IMR-90 (cell line): ENCODE results near the gene NPEPL1. TPM values are rescaled to one million over a fixed set of nuclear protein-coding genes. Genes with fewer than 3 reads are reported as not detected.

Experiments used
- ATAC-seq: fragments of 200-7000 bp; cut with Tn5 transposase; 2 replicates; pipeline ENCODE4 v1.9.1; 2020; ENCODE audit warnings: low read depth, mild to moderate bottlenecking, moderate library complexity
- BruUV-seq: library from RNA; stranded (reverse); fragments of 400-500 nt; replicated peaks from 2 replicates; lab custom pipeline; 2021; lab: Mats Ljungman, UMichigan
- CTCF ChIA-PET: fragments of 300-600 bp; formaldehyde crosslinking; extraction: SDS; loops from one replicate; lab custom pipeline; 2021; ENCODE audit warnings: antibody characterized with exemption; lab: Yijun Ruan, JAX
- POLR2A ChIA-PET: fragments of 300-600 bp; sonication (Branson Sonifier 250); formaldehyde crosslinking; loops from one replicate; lab custom pipeline; 2022; ENCODE audit warnings: antibody characterized with exemption; ENCODE audit not compliant: unreplicated experiment; lab: Charles Lee
- DNase-seq: peaks from one replicate; pipeline ENCODE4 v3.0.0; 2013
- H2AFZ ChIP-seq: replicated peaks from 2 replicates; pipeline ENCODE3; 2013; ENCODE audit warnings: low read length, mild to moderate bottlenecking; ENCODE audit not compliant: poor library complexity
- H2AK5ac ChIP-seq: 2 replicates; pipeline ENCODE4 v1.6.1; 2013; ENCODE audit warnings: low read depth, low read length, inconsistent platforms
- H2AK9ac ChIP-seq: replicated peaks from 2 replicates; pipeline ENCODE3; 2013; ENCODE audit warnings: mild to moderate bottlenecking, low read depth, low read length, moderate library complexity; ENCODE audit not compliant: poor library complexity
- H2BK120ac ChIP-seq: 2 replicates; pipeline ENCODE4 v1.6.1; 2013; ENCODE audit warnings: low read depth, low read length, inconsistent platforms
- H2BK15ac ChIP-seq: 3 replicates; pipeline ENCODE4 v1.6.1; 2013; ENCODE audit warnings: low read depth, low read length, inconsistent platforms
- H2BK20ac ChIP-seq: 2 replicates; pipeline ENCODE4 v1.6.1; 2013; ENCODE audit warnings: low read depth, mild to moderate bottlenecking, inconsistent platforms, low read length, moderate library complexity
- H2BK5ac ChIP-seq: 2 replicates; pipeline ENCODE4 v1.6.1; 2013; ENCODE audit warnings: mild to moderate bottlenecking, low read depth, low read length, inconsistent platforms; ENCODE audit not compliant: poor library complexity, severe bottlenecking
- H3K14ac ChIP-seq: replicated peaks from 2 replicates; pipeline ENCODE4 v1.6.1; 2013; ENCODE audit warnings: low read depth, low read length, inconsistent platforms
- H3K18ac ChIP-seq: 2 replicates; pipeline ENCODE4 v1.6.1; 2013; ENCODE audit warnings: low read depth, low read length, control low read depth
- H3K23ac ChIP-seq: 2 replicates; pipeline ENCODE4 v1.6.1; 2013; ENCODE audit warnings: low read depth, low read length, inconsistent platforms
- H3K27ac ChIP-seq: 2 replicates; pipeline ENCODE4 v1.5.1; 2013; ENCODE audit warnings: mild to moderate bottlenecking, control low read depth, low read length; ENCODE audit not compliant: insufficient read depth
- H3K27me3 ChIP-seq: 2 replicates; pipeline ENCODE4 v1.6.1; 2013; ENCODE audit warnings: low read length; ENCODE audit not compliant: control insufficient read depth, insufficient read depth
- H3K36me3 ChIP-seq: 2 replicates; pipeline ENCODE4 v1.6.1; 2013; ENCODE audit warnings: low read length, mixed read lengths; ENCODE audit not compliant: control insufficient read depth, insufficient read depth
- H3K4ac ChIP-seq: 2 replicates; pipeline ENCODE4 v1.6.1; 2013; ENCODE audit warnings: low read depth, low read length, inconsistent platforms
- H3K4me1 ChIP-seq: 2 replicates; pipeline ENCODE4 v1.6.1; 2013; ENCODE audit warnings: low read length, mixed read lengths; ENCODE audit not compliant: control insufficient read depth, insufficient read depth
- H3K4me2 ChIP-seq: 2 replicates; pipeline ENCODE4 v1.6.1; 2013; ENCODE audit warnings: low read depth, mild to moderate bottlenecking, control low read depth, low read length, moderate library complexity
- H3K4me3 ChIP-seq: 2 replicates; pipeline ENCODE4 v1.5.1; 2013; ENCODE audit warnings: low read depth, mild to moderate bottlenecking, control low read depth, low read length, moderate library complexity; ENCODE audit not compliant: insufficient read depth
- H3K56ac ChIP-seq: 2 replicates; pipeline ENCODE4 v1.6.1; 2013; ENCODE audit warnings: low read length, inconsistent platforms; ENCODE audit not compliant: insufficient read depth; ENCODE audit errors: extremely low read depth
- H3K79me1 ChIP-seq, 2 experiments: 2 replicates each; pipeline ENCODE4 v1.6.1; 2013; ENCODE audit warnings: low read length in 2 of 2, inconsistent platforms in 1 of 2, low read depth in 1 of 2
- H3K9ac ChIP-seq: 2 replicates; pipeline ENCODE4 v1.6.1; 2013; ENCODE audit warnings: low read depth, low read length, control low read depth
- H3K9me1 ChIP-seq: 2 replicates; pipeline ENCODE4 v1.6.1; 2013; ENCODE audit warnings: low read length, inconsistent platforms; ENCODE audit not compliant: insufficient read depth
- H3K9me3 ChIP-seq: 2 replicates; pipeline ENCODE4 v1.6.1; 2013; ENCODE audit warnings: low read length; ENCODE audit not compliant: control insufficient read depth, insufficient read depth
- H4K20me1 ChIP-seq: 2 replicates; pipeline ENCODE4 v1.6.1; 2013; ENCODE audit warnings: low read length, inconsistent platforms; ENCODE audit not compliant: insufficient read depth
- H4K5ac ChIP-seq: 2 replicates; pipeline ENCODE4 v1.6.1; 2013; ENCODE audit warnings: mild to moderate bottlenecking, low read depth, low read length, control low read depth
- H4K8ac ChIP-seq, 2 experiments: 2 replicates each; pipeline ENCODE4 v1.6.1; 2013; ENCODE audit warnings: low read depth in 2 of 2, low read length in 2 of 2, control low read depth in 1 of 2, inconsistent platforms in 1 of 2
- H4K91ac ChIP-seq: 2 replicates; pipeline ENCODE4 v1.6.1; 2013; ENCODE audit warnings: low read depth, low read length, inconsistent platforms; ENCODE audit not compliant: insufficient read depth
- BHLHE40 ChIP-seq: fragments of 150-350 bp; IDR thresholded peaks from 2 replicates; pipeline ENCODE4 v1.6.1; 2016; ENCODE audit warnings: mild to moderate bottlenecking, low read depth, low read length
- CEBPB ChIP-seq: IDR thresholded peaks from 2 replicates; pipeline ENCODE4 v1.6.1; 2012; ENCODE audit warnings: low read depth, low read length, improper control_type of control experiment
- CHD1 ChIP-seq: IDR thresholded peaks from 2 replicates; pipeline ENCODE4 v1.6.1; 2012; ENCODE audit warnings: low read depth, low read length, improper control_type of control experiment
- CTCF ChIP-seq: conservative IDR thresholded peaks from 2 replicates; pipeline ENCODE4 v1.5.1; 2012; ENCODE audit warnings: mild to moderate bottlenecking, low read depth, low read length, improper control_type of control experiment
- ELK1 ChIP-seq: fragments of 150-350 bp; IDR thresholded peaks from 2 replicates; pipeline ENCODE4 v1.6.1; 2016; ENCODE audit warnings: low read depth, mild to moderate bottlenecking, low read length, moderate library complexity, borderline replicate concordance
- FOS ChIP-seq: fragments of 150-350 bp; IDR thresholded peaks from 2 replicates; pipeline ENCODE4 v1.6.1; 2016; ENCODE audit warnings: low read depth, low read length
- MAFK ChIP-seq: IDR thresholded peaks from 2 replicates; pipeline ENCODE4 v1.6.1; 2012; ENCODE audit warnings: low read depth, low read length, improper control_type of control experiment
- MAZ ChIP-seq: IDR thresholded peaks from 2 replicates; pipeline ENCODE4 v1.6.1; 2012; ENCODE audit warnings: low read depth, mild to moderate bottlenecking, low read length, improper control_type of control experiment, moderate library complexity, borderline replicate concordance
- MXI1 ChIP-seq: IDR thresholded peaks from 2 replicates; pipeline ENCODE4 v1.6.1; 2012; ENCODE audit warnings: low read depth, mild to moderate bottlenecking, low read length, moderate library complexity, borderline replicate concordance
- NFE2L2 ChIP-seq: fragments of 150-350 bp; IDR thresholded peaks from 2 replicates; pipeline ENCODE4 v1.6.1; 2016; ENCODE audit warnings: low read depth, mild to moderate bottlenecking, low read length
- POLR2A ChIP-seq: IDR thresholded peaks from 2 replicates; pipeline ENCODE4 v1.6.1; 2012; ENCODE audit warnings: mild to moderate bottlenecking, low read depth, low read length
- RAD21 ChIP-seq: IDR thresholded peaks from 2 replicates; pipeline ENCODE4 v1.6.1; 2012; ENCODE audit warnings: low read length, improper control_type of control experiment
- RCOR1 ChIP-seq: IDR thresholded peaks from 2 replicates; pipeline ENCODE4 v1.6.1; 2012; ENCODE audit warnings: mild to moderate bottlenecking, low read length, improper control_type of control experiment; ENCODE audit not compliant: insufficient replicate concordance
- RFX5 ChIP-seq: IDR thresholded peaks from 2 replicates; pipeline ENCODE4 v1.8.0; 2012; ENCODE audit warnings: low read depth, mild to moderate bottlenecking, low read length, moderate library complexity
- SMC3 ChIP-seq: fragments of 150-350 bp; IDR thresholded peaks from 2 replicates; pipeline ENCODE4 v1.6.1; 2016; ENCODE audit warnings: low read depth, mild to moderate bottlenecking, antibody characterized with exemption, low read length, moderate library complexity
- USF2 ChIP-seq: fragments of 150-350 bp; IDR thresholded peaks from 2 replicates; pipeline ENCODE4 v1.6.1; 2017; ENCODE audit warnings: mild to moderate bottlenecking, antibody characterized with exemption, low read length, low read depth
- WGBS, 2 experiments: methylation state at CpG; one replicate each; pipeline versions ENCODE4 v1.1.5 to v1.1.7; 2013; ENCODE audit warnings: missing lambda C conversion rate in 2 of 2; ENCODE audit not compliant: insufficient read length in 1 of 2; ENCODE audit errors: extremely low coverage in 2 of 2; 5-methylcytosine and 5-hydroxymethylcytosine counted together
- dilution Hi-C: fragments of 300-500 bp; cut with HindIII; formaldehyde crosslinking; loops from one replicate; pipeline ENCODE4 v1.14.3; 2018; ENCODE audit warnings: low sequenced_read_pairs; ENCODE audit not compliant: unreplicated experiment
- in situ Hi-C: fragments of 300-500 bp; cut with MboI; formaldehyde crosslinking; loops from 3 replicates; pipeline ENCODE4 v1.14.3; 2019; ENCODE audit warnings: low sequenced_read_pairs, inconsistent platforms, mixed read lengths
- intact Hi-C: fragments of 100-400 bp; cut with micrococcal nuclease; formaldehyde crosslinking; loops from 2 replicates; pipeline ENCODE4 v1.10.0; 2022
- polyA plus RNA-seq, 3 experiments: library from polyadenylated mRNA; depleted of rRNA; stranded (reverse); fragments of >200 nt; gene quantifications; 2 replicates each; pipeline ENCODE4 v1.2.3, GENCODE V29; 2012; ENCODE audit warnings: low replicate concordance in 1 of 3
- total RNA-seq: library from RNA; depleted of rRNA; stranded (reverse); fragments of >200 nt; gene quantifications from 2 replicates; pipeline ENCODE4 v1.2.3, GENCODE V29; 2012

NPEPL1 gene
- total and polyA plus RNA-seq, 2 of the 4 experiments (the other 2 are of a cell fraction), result 6.3 to 10.4 TPM

GRCh38 chr20:58645412-58645968 lies 47.1 kb upstream of the NPEPL1 start:
- POLR2A ChIA-PET, result no interaction called here
- no peak overlapping the region for H4K8ac ChIP-seq
- no peak overlapping the region for H2BK120ac ChIP-seq
- no peak overlapping the region for H3K27ac ChIP-seq
- H3K4me1 ChIP-seq, result peaks cover 10% of the 10 kb centered on the region
- no peak overlapping the region for H2BK5ac ChIP-seq
- dilution Hi-C loops, result no loop called here
- H3K4ac ChIP-seq, result no peak overlapping the region
- no TSS peak for BruUV-seq
- in situ Hi-C loops, result no loop called here
- H4K20me1 ChIP-seq, result no peaks in the 10 kb centered on the region
- peak overlapping the region; percentile 3 for H2AK9ac ChIP-seq
- no peak overlapping the region for H4K5ac ChIP-seq
- no peak overlapping the region for H2AFZ ChIP-seq
- peak overlapping the region; percentile 7; the same call in 1 of the 2 replicates for H2AK5ac ChIP-seq
- H2BK15ac ChIP-seq, result no peak overlapping the region
- ATAC-seq, result no peak
- 100% methylated on average over 3 of the region's 5 CpGs; no CpG with 5 or more reads in 1 of the 2 experiments for WGBS, 2 experiments
- H3K18ac ChIP-seq, result no peak overlapping the region
- H4K91ac ChIP-seq, result no peak overlapping the region
- no peak overlapping the region for H3K4me2 ChIP-seq
- H3K9ac ChIP-seq, result no peak overlapping the region
- H2BK20ac ChIP-seq, result no peak overlapping the region
- no peak for TF ChIP-seq NFE2L2
- TF ChIP-seq MXI1, result no peak
- TF ChIP-seq RFX5, result no peak
- no peak for TF ChIP-seq SMC3
- TF ChIP-seq BHLHE40, result no peak
- TF ChIP-seq USF2, result no peak
- no peak for TF ChIP-seq MAFK
- TF ChIP-seq FOS, result no peak
- TF ChIP-seq CEBPB, result no peak
- no peak for TF ChIP-seq CHD1
- no peak for TF ChIP-seq RCOR1
- TF ChIP-seq MAZ, result no peak
- TF ChIP-seq CTCF, result no peak
- TF ChIP-seq RAD21, result no peak
- TF ChIP-seq POLR2A, result no peak
- TF ChIP-seq ELK1, result no peak
- H3K14ac ChIP-seq, result no peak overlapping the region
- H3K23ac ChIP-seq, result no peak overlapping the region
- H3K4me3 ChIP-seq, result no peak overlapping the region
- no peaks in the 10 kb centered on the region for H3K9me1 ChIP-seq
- H3K9me3 ChIP-seq, result no peaks in the 10 kb centered on the region
- no peaks in the 10 kb centered on the region for H3K79me1 ChIP-seq
- CTCF ChIA-PET, result interaction anchor here (0.6 to 1.0 kb wide), 2 partner anchors 45 to 400 kb away, joined by 3 read pairs; no protein-coding TSS in a partner anchor
- no peaks in the 10 kb centered on the region for H3K27me3 ChIP-seq
- no peaks in the 10 kb centered on the region for H3K36me3 ChIP-seq
- DNase-seq, result peak; percentile 56
- intact Hi-C loops, result no loop called here
- no peak overlapping the region for H3K56ac ChIP-seq
